ENCODE data around the gene NCOA6. TPM values are rescaled to one million over a fixed set of nuclear protein-coding genes. Genes with fewer than 3 reads are reported as not detected.
A peak's percentile ranks its signal among the peaks of the same experiment; 100 is the strongest.

Gene NCOA6
- polyA plus RNA-seq, 1 donor from 2014 or later = 13.0 TPM

DNA sequence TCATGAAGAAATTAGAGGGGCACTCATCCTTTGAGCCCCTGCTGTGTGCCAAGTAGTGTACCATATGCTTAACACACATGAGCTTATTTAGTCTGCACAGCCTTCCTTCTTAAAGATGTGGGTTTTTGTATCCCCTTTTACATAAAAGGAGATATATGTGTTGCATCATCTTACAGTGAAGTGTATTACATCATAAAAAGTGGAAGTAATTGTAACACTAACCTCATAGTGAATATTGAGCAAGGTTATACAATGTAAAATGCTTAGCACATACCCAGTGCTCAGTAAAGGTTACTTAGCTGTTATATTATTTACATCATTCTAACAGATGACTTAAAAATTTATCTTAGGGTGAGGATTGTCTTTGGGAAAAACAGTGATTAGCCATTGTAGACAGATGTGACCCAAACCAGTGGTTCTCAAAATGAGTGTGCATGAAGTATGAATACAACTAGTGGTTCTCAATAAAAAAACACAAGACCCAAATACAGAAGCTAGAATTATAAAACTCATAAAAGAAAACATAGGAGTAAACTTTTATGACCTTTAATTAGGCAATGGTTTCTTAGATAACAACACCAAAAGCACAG lies 144.8 kb downstream of the NCOA6 start:
- H2AFZ ChIP-seq (ENCODE audit: low read depth, low read length) = no peak overlapping the region
- no peak overlapping the region for H3K27ac ChIP-seq (ENCODE audit: low read length)

DNA sequence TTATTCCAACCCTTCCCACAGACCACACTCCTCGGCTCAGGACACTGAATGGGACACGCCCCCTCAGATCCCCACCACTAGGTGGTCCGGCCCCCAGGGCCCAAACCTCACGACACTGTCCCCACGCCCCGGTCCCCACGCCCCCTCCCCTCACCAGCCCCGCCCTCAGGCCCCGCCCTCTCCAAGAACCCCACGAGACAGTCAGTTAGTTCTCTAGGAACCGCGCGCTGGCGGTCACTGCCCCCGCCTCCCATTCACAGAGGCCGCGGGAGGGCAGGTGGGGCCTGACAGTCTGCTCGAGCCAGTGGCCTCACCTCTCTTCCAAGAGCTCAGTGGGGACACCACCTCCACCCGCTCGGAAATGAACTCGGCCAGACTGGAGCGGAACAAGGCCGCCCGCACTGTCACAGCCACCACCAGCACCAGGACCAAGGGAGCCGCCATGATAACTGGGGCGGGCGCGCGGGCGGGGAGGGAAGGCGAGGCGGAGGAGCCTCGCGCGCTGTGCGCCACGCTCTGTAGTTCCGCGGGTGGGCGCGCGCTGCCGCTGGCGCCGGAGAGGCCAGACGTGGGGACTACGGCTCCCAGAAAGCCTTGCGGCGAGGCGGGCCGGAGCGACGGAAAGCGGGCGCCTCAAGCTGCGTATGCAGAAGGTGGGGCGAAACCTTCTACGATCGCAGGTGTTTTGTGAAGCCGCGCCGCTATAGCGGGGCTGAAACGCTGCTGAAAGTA lies 148.6 kb downstream of the NCOA6 start, which contains the start of gene PIGU:
Gene PIGU (minus strand): TSS at position 451 of the 732 bp plus-strand sequence. CDS start 7 bp downstream, at position 444.
- H3K27ac ChIP-seq (ENCODE audit: low read length) = peak within 1 kb of the TSS; percentile 82
- H3K9me3 ChIP-seq (ENCODE audit: low read length) = no peaks in the 10 kb centered on the region
- no peak for TF ChIP-seq EZH2 (IDR thresholded peaks at IDR 0.05; ENCODE audit: borderline replicate concordance, insufficient read depth, low read length, poor library complexity, severe bottlenecking)
- peak; percentile 81 for TF ChIP-seq TAF1 (IDR thresholded peaks at IDR 0.05; ENCODE audit: low read depth)
- TF ChIP-seq, protein P1, sequence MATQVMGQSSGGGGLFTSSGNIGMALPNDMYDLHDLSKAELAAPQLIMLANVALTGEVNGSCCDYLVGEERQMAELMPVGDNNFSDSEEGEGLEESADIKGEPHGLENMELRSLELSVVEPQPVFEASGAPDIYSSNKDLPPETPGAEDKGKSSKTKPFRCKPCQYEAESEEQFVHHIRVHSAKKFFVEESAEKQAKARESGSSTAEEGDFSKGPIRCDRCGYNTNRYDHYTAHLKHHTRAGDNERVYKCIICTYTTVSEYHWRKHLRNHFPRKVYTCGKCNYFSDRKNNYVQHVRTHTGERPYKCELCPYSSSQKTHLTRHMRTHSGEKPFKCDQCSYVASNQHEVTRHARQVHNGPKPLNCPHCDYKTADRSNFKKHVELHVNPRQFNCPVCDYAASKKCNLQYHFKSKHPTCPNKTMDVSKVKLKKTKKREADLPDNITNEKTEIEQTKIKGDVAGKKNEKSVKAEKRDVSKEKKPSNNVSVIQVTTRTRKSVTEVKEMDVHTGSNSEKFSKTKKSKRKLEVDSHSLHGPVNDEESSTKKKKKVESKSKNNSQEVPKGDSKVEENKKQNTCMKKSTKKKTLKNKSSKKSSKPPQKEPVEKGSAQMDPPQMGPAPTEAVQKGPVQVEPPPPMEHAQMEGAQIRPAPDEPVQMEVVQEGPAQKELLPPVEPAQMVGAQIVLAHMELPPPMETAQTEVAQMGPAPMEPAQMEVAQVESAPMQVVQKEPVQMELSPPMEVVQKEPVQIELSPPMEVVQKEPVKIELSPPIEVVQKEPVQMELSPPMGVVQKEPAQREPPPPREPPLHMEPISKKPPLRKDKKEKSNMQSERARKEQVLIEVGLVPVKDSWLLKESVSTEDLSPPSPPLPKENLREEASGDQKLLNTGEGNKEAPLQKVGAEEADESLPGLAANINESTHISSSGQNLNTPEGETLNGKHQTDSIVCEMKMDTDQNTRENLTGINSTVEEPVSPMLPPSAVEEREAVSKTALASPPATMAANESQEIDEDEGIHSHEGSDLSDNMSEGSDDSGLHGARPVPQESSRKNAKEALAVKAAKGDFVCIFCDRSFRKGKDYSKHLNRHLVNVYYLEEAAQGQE (IDR thresholded peaks at IDR 0.05; ENCODE audit: borderline replicate concordance) = peak; percentile 67
- peak; percentile 96 for TF ChIP-seq MXI1 (conservative IDR thresholded peaks at IDR 0.05; ENCODE audit: poor library complexity, severe bottlenecking)
- TF ChIP-seq EP300 (conservative IDR thresholded peaks at IDR 0.05; ENCODE audit: poor library complexity, severe bottlenecking) = peak; percentile 48
- TF ChIP-seq POLR2AphosphoS5 (IDR thresholded peaks at IDR 0.05) = peak; percentile 86
- no peak for TF ChIP-seq SMC3 (conservative IDR thresholded peaks at IDR 0.05; ENCODE audit: poor library complexity)
- H3K27me3 ChIP-seq (ENCODE audit: insufficient read depth, low read depth, low read length) = no peaks in the 10 kb centered on the region
- peak within 1 kb of the TSS; percentile 94 for H3K4me2 ChIP-seq (ENCODE audit: low read length)
- peak within 1 kb of the TSS; percentile 86 for H3K4me3 ChIP-seq (ENCODE audit: low read length)
- H3K9ac ChIP-seq (ENCODE audit: low read length) = peak within 1 kb of the TSS; percentile 86
- H3K9me2 ChIP-seq (ENCODE audit: insufficient read depth, low read length) = no peaks in the 10 kb centered on the region
- no peaks in the 10 kb centered on the region for H4K20me1 ChIP-seq (ENCODE audit: insufficient read depth)
- no peaks in the 10 kb centered on the region for H3K36me3 ChIP-seq (ENCODE audit: insufficient read depth, low read length)
- peaks cover 20% of the 10 kb centered on the region for H3K79me2 ChIP-seq (replicated peaks; ENCODE audit: insufficient read depth, low read length)
- peak within 1 kb of the TSS; percentile 73 for H2AFZ ChIP-seq (ENCODE audit: low read depth, low read length)
- H3F3A ChIP-seq (ENCODE audit: insufficient read depth, low read length, poor library complexity, severe bottlenecking) = no peaks in the 10 kb centered on the region

More for the DNA sequence above, 144.8 kb downstream of the NCOA6 start:
- H3F3A ChIP-seq (ENCODE audit: insufficient read depth, low read length, poor library complexity, severe bottlenecking) = no peaks in the 10 kb centered on the region
- no peaks in the 10 kb centered on the region for H3K9me2 ChIP-seq (ENCODE audit: insufficient read depth, low read length)
- H4K20me1 ChIP-seq (ENCODE audit: insufficient read depth) = no peaks in the 10 kb centered on the region
- H3K9me3 ChIP-seq (ENCODE audit: low read length) = no peaks in the 10 kb centered on the region
- H3K9ac ChIP-seq (ENCODE audit: low read length) = no peak overlapping the region
- no peak overlapping the region for H3K4me3 ChIP-seq (ENCODE audit: low read length)
- peaks cover 8% of the 10 kb centered on the region for H3K79me2 ChIP-seq (replicated peaks; ENCODE audit: insufficient read depth, low read length)
- TF ChIP-seq EP300 (conservative IDR thresholded peaks at IDR 0.05; ENCODE audit: poor library complexity, severe bottlenecking) (no peak), TAF1 (IDR thresholded peaks at IDR 0.05; ENCODE audit: low read depth) (no peak), MXI1 (conservative IDR thresholded peaks at IDR 0.05; ENCODE audit: poor library complexity, severe bottlenecking) (no peak), EZH2 (IDR thresholded peaks at IDR 0.05; ENCODE audit: borderline replicate concordance, insufficient read depth, low read length, poor library complexity, severe bottlenecking) (no peak), SMC3 (conservative IDR thresholded peaks at IDR 0.05; ENCODE audit: poor library complexity) (no peak), POLR2AphosphoS5 (IDR thresholded peaks at IDR 0.05) (no peak), RAD21 (conservative IDR thresholded peaks at IDR 0.05) (no peak)
- TF ChIP-seq, protein P2, sequence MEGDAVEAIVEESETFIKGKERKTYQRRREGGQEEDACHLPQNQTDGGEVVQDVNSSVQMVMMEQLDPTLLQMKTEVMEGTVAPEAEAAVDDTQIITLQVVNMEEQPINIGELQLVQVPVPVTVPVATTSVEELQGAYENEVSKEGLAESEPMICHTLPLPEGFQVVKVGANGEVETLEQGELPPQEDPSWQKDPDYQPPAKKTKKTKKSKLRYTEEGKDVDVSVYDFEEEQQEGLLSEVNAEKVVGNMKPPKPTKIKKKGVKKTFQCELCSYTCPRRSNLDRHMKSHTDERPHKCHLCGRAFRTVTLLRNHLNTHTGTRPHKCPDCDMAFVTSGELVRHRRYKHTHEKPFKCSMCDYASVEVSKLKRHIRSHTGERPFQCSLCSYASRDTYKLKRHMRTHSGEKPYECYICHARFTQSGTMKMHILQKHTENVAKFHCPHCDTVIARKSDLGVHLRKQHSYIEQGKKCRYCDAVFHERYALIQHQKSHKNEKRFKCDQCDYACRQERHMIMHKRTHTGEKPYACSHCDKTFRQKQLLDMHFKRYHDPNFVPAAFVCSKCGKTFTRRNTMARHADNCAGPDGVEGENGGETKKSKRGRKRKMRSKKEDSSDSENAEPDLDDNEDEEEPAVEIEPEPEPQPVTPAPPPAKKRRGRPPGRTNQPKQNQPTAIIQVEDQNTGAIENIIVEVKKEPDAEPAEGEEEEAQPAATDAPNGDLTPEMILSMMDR (IDR thresholded peaks at IDR 0.05; ENCODE audit: poor library complexity, severe bottlenecking) = no peak
- TF ChIP-seq, protein P1 (IDR thresholded peaks at IDR 0.05; ENCODE audit: borderline replicate concordance) = no peak
- H3K4me2 ChIP-seq (ENCODE audit: low read length) = no peak overlapping the region
- H3K36me3 ChIP-seq (ENCODE audit: insufficient read depth, low read length) = no peaks in the 10 kb centered on the region
- no peaks in the 10 kb centered on the region for H3K27me3 ChIP-seq (ENCODE audit: insufficient read depth, low read depth, low read length)
